Keratinocyte (primary cell): ENCODE measurements around the gene DPP9. TPM values are rescaled to one million over a fixed set of nuclear protein-coding genes. Genes with fewer than 3 reads are reported as not detected.
A peak's percentile ranks its signal among the peaks of the same experiment; 100 is the strongest.

Source experiments
- DNase-seq: peaks from one replicate; pipeline ENCODE4 v3.0.0-alpha.2; 2011; ENCODE audit warnings: low read depth, missing footprints, low spot score
- FAIRE-seq: peaks from 2 replicates; lab custom pipeline; 2011; peaks lifted over from hg19 to GRCh38; lab: Jason Lieb, UNC
- H2AFZ ChIP-seq: 2 replicates; pipeline ENCODE4 v1.6.0; 2012; ENCODE audit warnings: low read length, control low read depth, inconsistent platforms; ENCODE audit not compliant: control insufficient read depth
- H3K27ac ChIP-seq: 2 replicates; pipeline ENCODE4 v1.5.1; 2011; ENCODE audit warnings: low read length; ENCODE audit not compliant: control insufficient read depth, insufficient read depth
- H3K27me3 ChIP-seq: 3 replicates; pipeline ENCODE4 v1.6.0; 2011; ENCODE audit warnings: low read length; ENCODE audit not compliant: control insufficient read depth, insufficient read depth; ENCODE audit errors: extremely low read depth
- H3K36me3 ChIP-seq, 2 experiments: 2 replicates in 1 of 2; 3 replicates in 1 of 2; pipeline ENCODE4 v1.5.1; 2011; ENCODE audit warnings: low read length in 2 of 2, mild to moderate bottlenecking in 1 of 2; ENCODE audit not compliant: control insufficient read depth in 2 of 2, insufficient read depth in 2 of 2; ENCODE audit errors: extremely low read depth in 1 of 2
- H3K4me1 ChIP-seq: 3 replicates; pipeline ENCODE4 v1.5.1; 2011; ENCODE audit warnings: low read length; ENCODE audit not compliant: control insufficient read depth, insufficient read depth; ENCODE audit errors: extremely low read depth
- H3K4me2 ChIP-seq: 3 replicates; pipeline ENCODE4 v1.6.0; 2011; ENCODE audit warnings: low read depth, low read length; ENCODE audit not compliant: control insufficient read depth, insufficient read depth; ENCODE audit errors: extremely low read depth
- H3K4me3 ChIP-seq, 3 experiments: fragments of 200-600 bp in 1 of 3; sonication (generic) in 1 of 3; 2 replicates in 2 of 3; 3 replicates in 1 of 3; pipeline ENCODE4 v1.5.1; 2011 to 2016; ENCODE audit warnings: low read length in 3 of 3, mild to moderate bottlenecking in 3 of 3, control low read depth in 2 of 3, inconsistent platforms in 1 of 3, low read depth in 1 of 3, mixed read lengths in 1 of 3, mixed run types in 1 of 3, moderate library complexity in 1 of 3; ENCODE audit not compliant: control insufficient read depth in 2 of 3, insufficient read depth in 2 of 3; ENCODE audit errors: extremely low read depth in 1 of 3
- H3K79me2 ChIP-seq: 2 replicates; pipeline ENCODE4 v1.6.0; 2012; ENCODE audit warnings: low read length; ENCODE audit not compliant: control insufficient read depth, insufficient read depth
- H3K9ac ChIP-seq: 3 replicates; pipeline ENCODE4 v1.6.0; 2011; ENCODE audit warnings: low read length; ENCODE audit not compliant: control insufficient read depth, insufficient read depth; ENCODE audit errors: extremely low read depth
- H3K9me1 ChIP-seq: 3 replicates; pipeline ENCODE4 v1.6.0; 2011; ENCODE audit warnings: low read length; ENCODE audit not compliant: control insufficient read depth, insufficient read depth; ENCODE audit errors: extremely low read depth
- H3K9me3 ChIP-seq: 2 replicates; pipeline ENCODE4 v1.5.1; 2012; ENCODE audit warnings: low read depth, low read length; ENCODE audit not compliant: control insufficient read depth
- H4K20me1 ChIP-seq: 3 replicates; pipeline ENCODE4 v1.6.0; 2011; ENCODE audit warnings: low read length; ENCODE audit not compliant: control insufficient read depth, insufficient read depth; ENCODE audit errors: extremely low read depth
- CTCF ChIP-seq, 3 experiments: IDR thresholded peaks in 1 of 3; conservative IDR thresholded peaks in 1 of 3; optimal IDR thresholded peaks in 1 of 3; 2 replicates in 2 of 3; 3 replicates in 1 of 3; pipeline versions ENCODE3 to v1.5.1; 2011; ENCODE audit warnings: low read length in 3 of 3, mild to moderate bottlenecking in 3 of 3, moderate library complexity in 2 of 3, control low read depth in 1 of 3, inconsistent platforms in 1 of 3; ENCODE audit not compliant: insufficient read depth in 2 of 3; ENCODE audit errors: extremely low read depth in 1 of 3
- EZH2 ChIP-seq: IDR thresholded peaks from one replicate; pipeline ENCODE4 v1.6.1; 2012; ENCODE audit warnings: inconsistent platforms, mild to moderate bottlenecking, low read length, moderate library complexity
- dilution Hi-C: fragments of 300-500 bp; cut with MboI; formaldehyde crosslinking; loops from one replicate; pipeline ENCODE4 v1.7.0; 2020; ENCODE audit warnings: low sequenced_read_pairs; ENCODE audit not compliant: extremely low pct_ligation_motif_present
- polyA plus RNA-seq, 5 experiments: library from polyadenylated mRNA; depleted of rRNA in 3 of 5; stranded (reverse) in 3 of 5; stranded (forward) in 1 of 5; unstranded in 1 of 5; fragments of >200 nt; gene quantifications; 1 replicate in 1 of 5; 2 replicates in 3 of 5; 3 replicates in 1 of 5; pipeline versions ENCODE4 v1.2.1 to v1.2.3, GENCODE V29; 2011 to 2012; ENCODE audit warnings: missing spikeins in 2 of 5, low read depth in 1 of 5, low replicate concordance in 1 of 5

The DPP9 gene
- polyA plus RNA-seq, 1 donor (not counting 4 experiments of a cell fraction or from before 2014, with no cell fraction given) = 19.2 TPM

- H3K9me3 ChIP-seq = no peaks in the 10 kb centered on the region
- H3K9ac ChIP-seq = no peak overlapping the region
- H3K27me3 ChIP-seq = no peaks in the 10 kb centered on the region
- H3K79me2 ChIP-seq = peaks cover 58% of the 10 kb centered on the region
- FAIRE-seq (no peak), DNase-seq (no peak)
- peak overlapping the region; percentile 5 for H3K4me2 ChIP-seq
- dilution Hi-C loops = no loop called here
- no peaks in the 10 kb centered on the region for H4K20me1 ChIP-seq
- H3K36me3 ChIP-seq = peaks cover 35 to 56% of the 10 kb centered on the region in 2 experiments
- H3K27ac ChIP-seq = no peak overlapping the region
- TF ChIP-seq EZH2 = no peak
- TF ChIP-seq CTCF (optimal IDR thresholded peaks at IDR 0.05 in 1 of 3, IDR thresholded peaks at IDR 0.05 in 1 of 3, conservative IDR thresholded peaks at IDR 0.05 in 1 of 3; ENCODE audit: extremely low read depth in 1 of 3, insufficient read depth in 2 of 3, low read length in 3 of 3) = no peak
- H3K4me3 ChIP-seq = no peak overlapping the region
- H2AFZ ChIP-seq = no peak overlapping the region
- H3K9me1 ChIP-seq = no peaks in the 10 kb centered on the region
- H3K4me1 ChIP-seq = peaks cover 45% of the 10 kb centered on the region
These were observed 4.2 kb downstream of the DPP9 start for GRCh38 chr19:4719499-4719866.

GRCh38 chr19:4717966-4718701 lies 5.5 kb downstream of the DPP9 start:
- H3K36me3 ChIP-seq = peaks cover 35 to 64% of the 10 kb centered on the region in 2 experiments
- no peak overlapping the region for H3K4me3 ChIP-seq
- peak overlapping the region; percentile 22 for H3K9ac ChIP-seq
- no peak for TF ChIP-seq CTCF (optimal IDR thresholded peaks at IDR 0.05 in 1 of 3, IDR thresholded peaks at IDR 0.05 in 1 of 3, conservative IDR thresholded peaks at IDR 0.05 in 1 of 3; ENCODE audit: extremely low read depth in 1 of 3, insufficient read depth in 2 of 3, low read length in 3 of 3)
- TF ChIP-seq EZH2 = no peak
- H3K27me3 ChIP-seq = no peaks in the 10 kb centered on the region
- no peaks in the 10 kb centered on the region for H4K20me1 ChIP-seq
- H3K79me2 ChIP-seq = peaks cover 57% of the 10 kb centered on the region
- no peak for DNase-seq
- no peak overlapping the region for H2AFZ ChIP-seq
- peak overlapping the region; percentile 52 for H3K27ac ChIP-seq
- no peaks in the 10 kb centered on the region for H3K9me1 ChIP-seq
- dilution Hi-C loops = no loop called here
- no peak overlapping the region for H3K4me2 ChIP-seq
- H3K4me1 ChIP-seq = peaks cover 57% of the 10 kb centered on the region
- no peaks in the 10 kb centered on the region for H3K9me3 ChIP-seq
- FAIRE-seq = no peak
